ENCODE results near the gene PRKD2.

PRKD2 gene

DNA sequence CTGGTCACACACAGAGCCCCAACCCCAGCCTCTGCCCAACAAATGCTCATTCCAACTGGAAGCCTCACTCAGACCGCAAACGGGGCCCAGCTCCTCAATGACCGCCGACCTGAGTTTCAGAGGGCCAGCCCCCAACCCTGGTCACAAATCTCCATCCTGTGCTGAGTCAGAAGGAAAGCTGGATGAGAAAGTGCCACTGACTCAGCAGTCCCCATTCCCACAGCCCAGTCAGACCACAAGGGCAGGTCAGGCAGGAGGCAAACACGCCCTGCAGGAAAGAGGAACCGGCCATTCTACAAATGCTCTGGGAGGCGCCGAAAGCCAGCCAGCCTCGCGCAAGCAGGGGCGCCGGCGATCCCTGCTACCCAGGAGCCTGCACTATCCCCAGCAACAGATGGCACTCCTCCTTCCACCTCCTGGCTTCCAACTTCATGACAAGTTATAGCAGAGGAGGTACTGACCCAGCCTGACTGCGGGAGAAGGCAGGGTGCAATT lies 14.1 kb upstream of the PRKD2 start:
- TF ChIP-seq FOXP2 (optimal IDR thresholded peaks at IDR 0.05; ENCODE audit: borderline replicate concordance, extremely low read depth, extremely low read length, insufficient read depth) (no peak), TAF1 (IDR thresholded peaks at IDR 0.05; ENCODE audit: borderline replicate concordance, insufficient read depth, low read length) (no peak), POLR2AphosphoS5 (IDR thresholded peaks at IDR 0.05; ENCODE audit: low read depth, low read length) (no peak), SIN3A (IDR thresholded peaks at IDR 0.05; ENCODE audit: borderline replicate concordance, insufficient read depth, low read length) (no peak)
- TF ChIP-seq, protein P1, sequence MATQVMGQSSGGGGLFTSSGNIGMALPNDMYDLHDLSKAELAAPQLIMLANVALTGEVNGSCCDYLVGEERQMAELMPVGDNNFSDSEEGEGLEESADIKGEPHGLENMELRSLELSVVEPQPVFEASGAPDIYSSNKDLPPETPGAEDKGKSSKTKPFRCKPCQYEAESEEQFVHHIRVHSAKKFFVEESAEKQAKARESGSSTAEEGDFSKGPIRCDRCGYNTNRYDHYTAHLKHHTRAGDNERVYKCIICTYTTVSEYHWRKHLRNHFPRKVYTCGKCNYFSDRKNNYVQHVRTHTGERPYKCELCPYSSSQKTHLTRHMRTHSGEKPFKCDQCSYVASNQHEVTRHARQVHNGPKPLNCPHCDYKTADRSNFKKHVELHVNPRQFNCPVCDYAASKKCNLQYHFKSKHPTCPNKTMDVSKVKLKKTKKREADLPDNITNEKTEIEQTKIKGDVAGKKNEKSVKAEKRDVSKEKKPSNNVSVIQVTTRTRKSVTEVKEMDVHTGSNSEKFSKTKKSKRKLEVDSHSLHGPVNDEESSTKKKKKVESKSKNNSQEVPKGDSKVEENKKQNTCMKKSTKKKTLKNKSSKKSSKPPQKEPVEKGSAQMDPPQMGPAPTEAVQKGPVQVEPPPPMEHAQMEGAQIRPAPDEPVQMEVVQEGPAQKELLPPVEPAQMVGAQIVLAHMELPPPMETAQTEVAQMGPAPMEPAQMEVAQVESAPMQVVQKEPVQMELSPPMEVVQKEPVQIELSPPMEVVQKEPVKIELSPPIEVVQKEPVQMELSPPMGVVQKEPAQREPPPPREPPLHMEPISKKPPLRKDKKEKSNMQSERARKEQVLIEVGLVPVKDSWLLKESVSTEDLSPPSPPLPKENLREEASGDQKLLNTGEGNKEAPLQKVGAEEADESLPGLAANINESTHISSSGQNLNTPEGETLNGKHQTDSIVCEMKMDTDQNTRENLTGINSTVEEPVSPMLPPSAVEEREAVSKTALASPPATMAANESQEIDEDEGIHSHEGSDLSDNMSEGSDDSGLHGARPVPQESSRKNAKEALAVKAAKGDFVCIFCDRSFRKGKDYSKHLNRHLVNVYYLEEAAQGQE (IDR thresholded peaks at IDR 0.05; ENCODE audit: insufficient read depth in 1 of 2, low read depth in 2 of 2, low read length in 2 of 2) = no peak

DNA sequence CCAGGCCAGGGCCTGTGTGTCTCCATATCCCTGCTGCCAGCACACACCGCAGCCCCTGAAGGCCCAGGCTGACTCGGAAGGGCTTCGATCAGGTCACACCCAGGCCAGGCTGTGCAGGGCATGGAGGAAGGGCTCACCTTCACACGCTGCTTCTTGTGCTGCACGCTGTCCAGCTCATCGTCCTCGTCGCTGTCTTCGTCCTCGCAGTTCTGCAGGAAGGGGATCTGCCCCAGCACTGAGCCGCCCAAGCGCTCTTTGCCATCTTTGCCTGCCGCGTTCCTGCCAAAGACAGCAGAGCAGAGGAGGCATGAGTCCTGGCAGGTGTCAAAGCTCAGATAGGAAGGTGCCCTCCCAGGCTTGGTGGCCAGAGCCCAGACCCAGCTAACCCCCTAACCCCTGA lies 13.7 kb upstream of the PRKD2 start:
- TF ChIP-seq TAF1 (IDR thresholded peaks at IDR 0.05; ENCODE audit: borderline replicate concordance, insufficient read depth, low read length) (no peak), FOXP2 (optimal IDR thresholded peaks at IDR 0.05; ENCODE audit: borderline replicate concordance, extremely low read depth, extremely low read length, insufficient read depth) (no peak), POLR2AphosphoS5 (IDR thresholded peaks at IDR 0.05; ENCODE audit: low read depth, low read length) (no peak), SIN3A (IDR thresholded peaks at IDR 0.05; ENCODE audit: borderline replicate concordance, insufficient read depth, low read length) (no peak)
- TF ChIP-seq, protein P1 (IDR thresholded peaks at IDR 0.05; ENCODE audit: insufficient read depth in 1 of 2, low read depth in 2 of 2, low read length in 2 of 2) = no peak

GRCh38 chr19:46730187-46730586 lies 13.3 kb upstream of the PRKD2 start:
- TF ChIP-seq TAF1 (IDR thresholded peaks at IDR 0.05; ENCODE audit: borderline replicate concordance, insufficient read depth, low read length) (no peak), FOXP2 (optimal IDR thresholded peaks at IDR 0.05; ENCODE audit: borderline replicate concordance, extremely low read depth, extremely low read length, insufficient read depth) (no peak), SIN3A (IDR thresholded peaks at IDR 0.05; ENCODE audit: borderline replicate concordance, insufficient read depth, low read length) (no peak), POLR2AphosphoS5 (IDR thresholded peaks at IDR 0.05; ENCODE audit: low read depth, low read length) (no peak)
- TF ChIP-seq, protein P1 (IDR thresholded peaks at IDR 0.05; ENCODE audit: insufficient read depth in 1 of 2, low read depth in 2 of 2, low read length in 2 of 2) = no peak

DNA sequence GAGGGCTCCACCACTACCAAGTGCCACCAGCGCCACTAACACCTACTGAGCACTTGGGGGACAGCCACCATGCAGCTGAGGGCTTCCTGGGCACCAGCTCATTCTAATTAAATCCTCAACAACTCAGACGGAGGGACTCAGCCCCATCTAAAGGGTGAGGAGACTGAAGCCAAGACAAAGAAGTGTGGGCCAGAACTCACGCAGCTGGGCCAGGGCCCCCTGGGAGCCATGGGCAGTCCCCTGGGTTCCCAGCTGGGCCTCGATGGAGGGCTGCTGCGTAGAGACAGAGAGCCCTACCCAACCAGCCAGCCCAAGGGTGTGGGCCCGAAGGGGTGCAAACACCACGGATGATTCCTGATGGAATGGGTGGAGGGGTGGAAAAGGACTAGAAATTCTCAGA lies 12.8 kb upstream of the PRKD2 start:
- TF ChIP-seq POLR2AphosphoS5 (IDR thresholded peaks at IDR 0.05; ENCODE audit: low read depth, low read length) (no peak), TAF1 (IDR thresholded peaks at IDR 0.05; ENCODE audit: borderline replicate concordance, insufficient read depth, low read length) (no peak), FOXP2 (optimal IDR thresholded peaks at IDR 0.05; ENCODE audit: borderline replicate concordance, extremely low read depth, extremely low read length, insufficient read depth) (no peak), SIN3A (IDR thresholded peaks at IDR 0.05; ENCODE audit: borderline replicate concordance, insufficient read depth, low read length) (no peak)
- TF ChIP-seq, protein P1 (IDR thresholded peaks at IDR 0.05; ENCODE audit: insufficient read depth in 1 of 2, low read depth in 2 of 2, low read length in 2 of 2) = no peak

Measured in PFSK-1 (cell line).